Limb (tissue), 2 donors: ENCODE data around the gene CARD16.
"Not testable (repeated sequence)": the region's sequence is repeated elsewhere in the genome, so short reads cannot be mapped to it uniquely, and the experiment has no call there.

Experiments
- DNase-seq, 2 donors: peaks; one replicate each; pipeline ENCODE4 v3.0.0-alpha.2; 2016; ENCODE audit errors: extremely low spot score in 2 of 2

The CARD16 gene

DNA sequence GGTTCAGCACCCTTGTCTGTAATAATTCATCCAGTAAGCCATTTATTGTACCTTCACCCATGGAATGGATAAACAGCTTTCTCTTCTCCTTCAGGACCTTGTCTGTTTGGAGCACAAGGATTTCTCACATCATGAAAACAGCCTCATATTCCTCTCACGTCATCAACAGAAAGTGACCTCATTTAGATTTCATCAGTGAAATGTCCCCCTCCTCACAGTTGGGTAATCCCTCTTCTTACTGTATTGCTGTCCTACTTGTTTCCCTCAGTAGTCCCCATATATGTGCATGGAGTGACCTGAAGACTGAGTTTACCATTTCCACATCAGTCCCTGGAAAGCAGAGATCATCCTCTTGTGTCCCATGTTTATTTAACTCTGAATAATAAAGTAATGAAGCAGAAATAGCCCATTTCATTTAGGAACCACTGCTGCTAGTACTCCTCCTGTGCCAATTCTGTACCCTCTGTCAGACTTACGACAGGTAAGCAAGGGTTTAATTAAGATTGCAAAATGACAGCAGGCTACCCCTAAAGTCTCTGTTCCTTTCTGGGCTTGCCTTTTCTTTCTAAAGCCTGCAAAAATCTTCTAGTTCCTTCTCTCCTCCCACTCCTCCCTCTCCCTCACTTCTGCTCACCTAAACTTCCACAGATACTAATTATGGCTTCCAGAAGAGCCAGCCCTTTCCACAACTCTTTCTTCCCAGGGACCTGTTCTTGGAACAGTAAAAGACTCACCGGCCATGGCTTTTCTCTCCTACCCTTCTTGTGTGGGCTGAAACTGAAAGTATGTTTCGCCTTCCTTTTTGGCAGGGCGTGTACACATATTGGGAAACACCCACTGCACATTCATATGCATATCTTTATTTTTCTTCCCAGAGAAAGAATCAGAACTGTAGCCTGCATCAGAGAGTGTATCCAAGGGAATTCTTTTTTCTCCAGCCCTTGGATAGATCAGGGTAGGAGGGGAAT, at the start of gene CARD16:
Gene CARD16, minus strand, starts transcription at position 779 of the 968 bp plus-strand sequence. Its CDS starts 38 bp downstream, at position 741.
- peak in 1 of 2 donors; percentile 11 for DNase-seq

DNA sequence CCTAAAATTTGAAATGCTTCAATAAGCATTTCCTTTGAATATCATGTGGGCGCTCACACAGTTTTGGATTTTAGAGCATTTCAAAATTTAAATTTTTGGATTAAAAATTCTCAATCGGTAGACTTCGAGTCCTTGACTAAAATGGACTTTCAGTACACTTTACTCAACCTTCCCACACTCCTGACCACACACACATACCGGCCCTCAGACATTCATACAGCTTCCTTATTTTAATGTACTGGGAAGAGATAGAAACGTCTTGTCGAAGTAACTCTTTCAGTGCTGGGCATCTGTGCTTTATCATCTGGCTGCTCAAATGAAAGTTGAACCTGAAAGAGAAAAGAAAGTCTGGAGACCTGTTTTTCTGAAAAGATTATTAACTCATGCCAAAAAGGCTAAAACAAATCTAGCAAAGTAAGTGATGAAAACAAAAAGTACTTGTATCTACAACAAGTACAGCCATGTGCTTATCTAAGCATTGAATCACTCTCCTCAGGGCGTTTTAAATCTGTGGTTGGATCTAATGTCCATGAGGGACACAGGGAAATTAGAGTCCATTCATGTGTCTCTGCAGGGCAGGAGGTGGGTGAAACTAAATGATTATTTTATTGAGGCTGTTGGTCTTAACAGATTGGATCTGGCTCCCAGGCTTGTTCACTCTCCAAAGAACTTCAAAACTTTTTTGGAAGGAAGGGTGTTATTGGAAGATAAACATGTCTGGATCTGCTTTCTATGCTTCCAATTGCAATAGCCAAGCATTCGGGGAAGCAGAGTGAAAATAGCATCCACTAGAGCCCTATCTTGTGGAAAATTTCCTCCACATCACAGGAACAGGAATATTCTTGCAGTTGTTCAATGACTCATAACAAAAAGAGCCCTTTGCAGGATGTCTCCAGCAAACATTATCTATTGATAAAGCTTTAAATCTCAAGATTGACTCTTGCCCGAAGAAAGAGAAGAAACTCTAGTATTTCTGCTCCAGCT, 47.4 kb upstream of the CARD16 start:
- no peak for DNase-seq

DNA sequence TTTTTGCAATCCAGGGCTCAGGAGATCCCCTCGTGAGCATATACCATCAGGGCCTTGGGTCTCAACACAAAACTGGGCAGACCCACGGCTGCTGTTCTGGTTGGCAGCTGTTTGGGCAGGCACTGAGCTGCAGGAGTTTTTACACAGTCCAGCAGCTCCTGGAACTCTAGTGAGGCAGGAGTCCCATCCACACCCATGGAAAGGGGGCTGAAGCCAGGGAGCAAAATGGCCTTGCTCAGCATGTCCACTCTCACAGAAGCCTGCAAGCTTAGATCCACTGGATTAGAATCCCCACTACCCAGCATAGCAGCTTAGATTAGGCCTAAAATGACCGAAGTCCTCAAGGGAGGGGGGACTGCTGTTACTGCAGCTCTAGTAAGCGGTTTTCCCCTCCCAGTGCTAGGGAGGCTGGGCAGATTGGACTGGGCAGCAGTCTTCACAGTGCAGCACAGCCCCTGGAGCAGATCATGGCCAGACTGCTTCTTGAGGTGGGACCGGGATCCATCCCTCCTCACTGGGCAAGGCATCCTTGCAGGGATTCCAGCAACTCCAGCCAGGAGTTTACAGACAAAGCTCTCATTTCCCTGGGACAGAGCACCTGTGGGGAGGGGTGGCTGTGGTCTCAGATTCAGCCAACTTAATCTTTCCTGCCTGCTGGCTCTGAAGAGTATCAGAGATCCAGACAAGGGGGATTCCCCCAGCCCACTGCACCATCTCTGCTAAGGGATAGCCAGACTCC, 36.4 kb upstream of the CARD16 start:
- DNase-seq: no peak

DNA sequence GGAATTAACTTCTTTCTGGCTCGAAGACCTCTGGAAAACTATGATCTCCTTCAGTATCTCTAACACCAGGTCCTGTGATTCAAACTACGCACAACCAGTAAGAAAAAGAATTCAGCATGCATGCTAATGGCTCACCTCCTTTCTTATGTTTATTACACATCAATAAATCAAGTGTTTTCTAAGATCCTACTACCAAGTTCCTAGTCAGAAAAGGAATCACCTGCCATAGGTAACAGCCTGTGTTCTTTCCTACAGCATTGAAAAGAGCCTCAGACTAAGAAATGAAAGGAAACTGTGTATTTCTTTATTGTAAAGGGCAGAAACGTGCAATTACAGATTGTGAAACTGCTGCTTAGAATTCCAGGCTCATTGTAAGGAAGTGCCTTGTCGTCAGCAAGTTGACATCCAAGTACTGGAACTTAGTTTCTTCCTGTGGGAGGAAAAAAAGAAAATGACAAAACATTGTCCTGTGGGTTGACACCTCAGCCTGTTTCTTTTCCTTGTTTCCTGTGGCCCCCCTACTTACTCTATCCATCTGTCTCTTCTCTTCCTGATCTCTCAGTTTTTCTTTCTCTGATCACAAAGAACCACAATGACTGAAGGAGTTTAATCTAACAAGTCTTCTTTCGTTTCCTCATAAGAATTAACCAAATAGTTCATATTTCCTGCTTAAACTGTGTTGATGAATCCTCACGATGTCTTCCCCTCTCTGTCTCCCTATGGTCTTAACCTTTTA, 35.2 kb upstream of the CARD16 start:
- DNase-seq: not testable (repeated sequence)

DNA sequence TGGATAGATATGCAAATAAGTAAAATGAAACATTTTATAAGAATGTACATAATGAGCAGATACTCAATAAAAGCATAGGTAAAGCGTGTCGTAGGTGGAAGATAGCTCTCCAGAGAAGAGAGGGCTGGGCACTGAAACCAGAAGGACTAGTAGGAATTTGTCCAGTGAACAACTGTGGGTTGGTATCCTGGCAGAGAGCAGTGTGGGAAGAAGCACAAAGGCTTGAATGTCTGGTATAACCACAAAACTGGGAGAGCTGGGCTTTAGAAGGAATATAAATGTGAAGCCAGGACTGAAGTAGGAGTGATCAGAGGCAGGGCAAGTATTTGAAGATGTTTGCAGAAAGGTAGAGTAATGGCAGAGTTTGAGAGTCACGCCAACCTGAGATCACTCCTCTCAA, 33.1 kb upstream of the CARD16 start:
- DNase-seq: no peak

DNA sequence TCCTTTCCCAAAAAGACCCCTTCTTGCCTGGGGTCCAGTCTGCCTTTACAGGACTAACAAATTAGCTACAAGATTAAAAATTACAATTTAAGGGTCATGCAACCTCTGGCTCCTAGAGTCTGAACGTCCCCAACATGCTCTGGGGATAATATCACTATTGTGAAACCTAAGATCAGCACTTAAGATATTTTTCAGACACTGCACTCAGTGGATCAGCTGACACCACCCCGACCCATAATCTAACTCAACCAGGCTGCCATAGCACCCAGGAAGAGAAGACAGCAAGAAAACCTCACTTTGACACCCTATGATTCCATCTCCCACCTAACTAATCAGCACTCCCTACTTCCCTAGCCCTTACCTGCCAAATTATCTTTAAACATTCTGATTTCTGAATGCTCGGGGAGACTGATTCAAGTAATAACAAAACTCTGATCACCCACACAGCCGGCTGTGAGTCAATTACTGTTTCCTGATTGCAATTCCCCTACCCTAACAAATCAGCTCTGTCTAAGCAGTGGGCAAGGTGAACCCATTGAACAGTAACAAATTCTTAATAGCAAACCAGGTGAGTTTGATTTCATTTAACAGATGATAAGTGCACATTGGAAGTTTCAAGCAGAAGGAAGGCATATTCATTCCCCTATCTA, 32.1 kb upstream of the CARD16 start:
- not testable (repeated sequence) for DNase-seq

DNA sequence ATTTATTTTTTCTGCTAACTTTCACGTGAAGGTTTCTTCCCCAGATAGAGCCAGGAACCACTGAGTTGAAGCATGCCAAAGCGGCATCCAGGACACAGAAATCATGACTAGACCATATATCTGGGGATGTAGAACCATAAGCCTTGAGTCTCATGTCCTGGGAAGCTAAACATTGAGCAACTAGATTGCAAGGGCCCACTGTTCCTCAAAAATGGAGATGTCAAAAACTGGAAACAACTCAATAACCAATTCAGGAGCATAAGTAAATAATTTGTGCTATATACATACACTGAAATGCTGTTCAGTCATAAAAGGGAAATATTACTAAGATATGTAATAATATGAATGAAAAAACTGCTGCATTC, 29.0 kb upstream of the CARD16 start:
- DNase-seq: no peak

DNA sequence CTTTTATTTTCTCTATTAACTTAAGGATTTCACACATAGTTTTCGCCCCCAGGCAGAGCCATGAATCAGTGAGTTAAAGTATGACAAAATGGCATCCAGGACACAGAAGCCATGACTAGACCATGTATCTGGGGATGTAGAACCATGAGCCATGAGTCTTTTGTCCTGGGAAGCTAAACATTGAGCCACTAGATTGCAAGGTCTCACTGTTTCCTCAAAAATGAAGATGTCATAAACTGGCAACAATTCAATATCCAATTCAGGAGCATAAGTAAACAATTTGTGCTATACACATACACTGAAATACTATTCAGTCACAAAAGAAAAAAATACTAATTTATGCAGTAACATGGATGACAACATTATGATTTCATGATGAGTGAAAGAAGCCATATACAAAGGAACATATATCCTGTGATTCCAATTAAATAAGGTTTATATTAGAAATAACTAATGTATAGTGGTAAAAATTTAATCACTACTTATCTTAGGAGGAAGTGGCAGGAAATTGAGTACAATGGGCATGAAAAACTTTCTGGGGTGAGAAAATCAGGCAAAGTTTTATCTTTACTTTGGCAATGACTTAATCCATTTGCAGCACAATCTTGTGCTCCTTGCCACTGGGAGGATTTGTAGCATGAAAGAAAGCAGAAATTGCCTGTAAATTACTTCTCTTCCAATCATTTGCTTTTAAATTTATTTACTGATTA, 28.5 kb upstream of the CARD16 start:
- DNase-seq: no peak

DNA sequence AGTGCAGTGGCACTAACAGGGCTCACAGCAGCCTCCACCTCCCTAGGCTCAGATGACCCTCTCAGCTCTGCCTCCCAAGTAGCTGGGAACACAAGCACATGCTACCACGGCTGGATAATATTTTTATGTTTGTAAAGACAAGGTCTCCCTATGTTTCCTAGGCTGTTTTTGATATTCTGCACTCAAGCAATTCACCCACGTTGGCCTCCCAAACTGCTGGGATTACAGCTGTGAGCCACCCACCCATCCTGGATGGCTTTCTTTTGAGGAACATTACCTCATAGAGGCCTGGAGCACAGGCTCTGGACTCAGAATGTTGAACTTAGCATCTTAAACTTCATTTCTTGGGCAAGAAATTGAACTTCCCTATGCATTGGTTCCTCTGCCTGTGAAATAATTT, 26.9 kb upstream of the CARD16 start:
- not testable (repeated sequence) for DNase-seq

DNA sequence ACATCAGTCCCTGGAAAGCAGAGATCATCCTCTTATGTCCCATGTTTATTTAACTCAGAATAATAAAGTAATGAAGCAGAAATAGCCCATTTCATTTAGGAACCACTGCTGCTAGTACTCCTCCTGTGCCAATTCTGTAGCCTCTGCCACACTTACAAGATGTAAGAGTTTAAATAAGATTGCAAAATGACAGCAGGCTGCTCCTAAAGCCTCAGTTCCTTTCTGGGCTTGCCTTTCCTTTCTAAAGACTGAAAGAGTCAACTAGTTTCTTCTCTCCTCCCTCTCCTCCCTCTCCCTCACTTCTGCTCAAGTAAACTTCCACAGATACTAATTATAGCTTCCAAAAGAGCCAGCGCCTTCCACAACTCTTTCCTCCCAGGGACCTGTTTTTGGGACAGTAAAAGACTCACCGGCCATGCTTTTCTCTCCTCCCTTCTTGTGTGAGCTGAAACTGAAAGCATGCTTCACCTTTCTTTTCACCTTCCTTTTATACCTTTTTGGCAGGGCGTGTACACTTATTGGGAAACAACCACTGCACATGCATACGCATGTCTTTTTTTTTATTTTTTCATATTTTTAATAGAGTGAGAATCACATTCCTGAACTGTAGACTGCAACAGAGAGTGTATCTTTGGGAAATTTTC, 26.1 kb upstream of the CARD16 start:
- DNase-seq: no peak

DNA sequence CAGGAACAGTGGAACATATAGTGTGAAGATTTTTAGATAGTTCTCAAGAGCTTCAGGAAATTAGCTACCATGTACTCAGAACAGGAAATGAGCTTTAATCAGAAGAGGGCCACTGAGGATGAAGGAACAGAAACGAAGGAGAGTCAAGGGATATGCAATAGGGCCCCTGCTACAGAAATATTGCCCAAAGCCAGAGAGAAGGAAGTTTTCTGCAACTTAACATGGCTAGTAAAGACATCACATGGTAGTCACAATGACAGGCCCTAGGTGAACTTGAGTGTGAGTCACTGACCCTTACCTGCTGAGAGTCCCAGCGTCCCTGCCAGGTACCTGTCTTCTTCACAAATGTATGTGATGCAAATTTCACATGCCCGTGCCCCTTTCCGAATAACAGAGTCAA, 25.2 kb upstream of the CARD16 start:
- no peak for DNase-seq

DNA sequence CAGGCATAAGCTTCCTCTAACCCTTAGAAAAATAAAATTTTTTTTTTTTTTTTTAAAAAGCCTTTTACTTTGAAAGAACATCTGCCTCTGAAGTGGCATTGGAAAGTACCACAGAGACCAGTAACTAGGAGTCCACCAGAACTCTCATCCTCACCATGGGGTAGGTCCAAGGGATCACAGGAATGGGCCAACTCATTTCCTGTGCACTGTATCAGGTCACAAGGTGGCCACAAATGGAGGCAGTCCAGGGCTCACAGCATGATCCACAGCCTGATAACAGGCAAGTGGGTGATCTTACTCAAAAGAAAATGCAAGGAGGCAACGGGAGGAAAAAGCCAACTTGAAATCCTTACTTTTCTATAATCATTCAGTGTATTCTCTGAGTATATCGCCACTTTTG, 24.6 kb upstream of the CARD16 start:
- not testable (repeated sequence) for DNase-seq

DNA sequence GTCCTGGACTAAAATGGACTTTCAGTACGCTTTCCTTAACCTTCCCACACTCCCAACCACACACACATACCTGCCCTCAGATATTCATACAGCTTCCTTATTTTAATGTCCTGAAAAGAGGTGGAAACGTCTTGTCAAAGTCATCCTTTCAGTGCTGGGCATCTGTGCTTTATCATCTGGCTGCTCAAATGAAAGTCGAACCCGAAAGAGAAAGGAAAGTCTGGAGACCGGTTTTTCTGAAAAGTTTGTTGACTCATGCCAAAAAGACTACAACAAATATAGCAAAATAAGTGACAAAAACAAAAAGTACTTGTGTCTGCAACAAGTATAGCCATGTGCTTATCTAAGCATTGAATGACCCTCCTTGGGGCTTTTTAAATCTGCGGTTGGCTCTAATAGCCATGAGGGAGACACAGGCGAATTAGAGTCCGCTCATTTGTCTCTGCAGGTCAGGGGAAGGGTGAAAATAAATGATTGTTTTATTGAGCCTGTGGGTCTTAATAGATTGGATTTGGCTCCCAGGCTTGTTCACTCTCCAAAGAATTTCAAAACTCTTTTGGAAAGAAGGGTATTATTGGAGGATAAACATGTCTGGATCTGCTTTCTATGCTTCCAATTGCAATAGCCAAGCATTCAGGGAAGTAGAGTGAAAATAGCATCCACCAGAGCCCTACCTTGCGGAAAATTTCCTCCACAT, 18.3 kb upstream of the CARD16 start:
- not testable (repeated sequence) for DNase-seq

DNA sequence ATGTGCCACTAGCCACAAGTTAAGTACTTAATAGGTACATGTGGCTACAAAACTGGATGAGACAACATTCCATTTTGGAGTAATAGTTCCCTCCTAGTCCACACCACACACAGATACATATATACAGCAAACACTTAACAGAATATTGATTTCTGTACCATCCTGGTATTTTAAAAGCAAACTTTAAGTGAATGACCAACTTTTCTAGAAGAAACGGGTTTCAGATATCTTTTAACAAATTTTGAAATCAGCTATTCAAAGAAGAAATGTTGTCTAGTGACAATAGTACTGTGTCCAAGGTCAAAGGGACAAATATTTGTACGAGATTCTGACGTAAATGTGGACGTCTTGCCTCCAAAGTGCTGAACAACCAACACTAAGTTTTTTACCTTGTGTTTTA, 12.3 kb upstream of the CARD16 start:
- no peak for DNase-seq

DNA sequence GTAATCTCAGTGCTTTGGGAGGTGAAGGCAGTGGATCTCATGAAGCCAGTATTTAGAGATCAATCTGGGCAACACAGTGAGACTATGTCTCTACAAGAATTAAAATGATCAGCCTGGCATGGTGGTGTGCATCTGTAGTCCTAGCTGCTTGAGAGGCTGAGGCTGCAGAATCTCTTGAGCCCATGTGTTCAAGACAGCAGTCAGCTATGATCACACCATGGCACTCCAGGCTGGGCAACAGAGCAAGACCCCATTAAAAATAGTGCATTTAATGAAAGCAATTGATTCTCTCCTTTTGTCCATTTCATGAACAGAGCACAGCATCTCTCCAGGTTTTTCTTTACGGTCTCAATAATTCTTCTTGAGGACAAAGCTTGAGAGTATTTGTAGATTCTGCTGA, 11.3 kb upstream of the CARD16 start:
- DNase-seq: no peak

DNA sequence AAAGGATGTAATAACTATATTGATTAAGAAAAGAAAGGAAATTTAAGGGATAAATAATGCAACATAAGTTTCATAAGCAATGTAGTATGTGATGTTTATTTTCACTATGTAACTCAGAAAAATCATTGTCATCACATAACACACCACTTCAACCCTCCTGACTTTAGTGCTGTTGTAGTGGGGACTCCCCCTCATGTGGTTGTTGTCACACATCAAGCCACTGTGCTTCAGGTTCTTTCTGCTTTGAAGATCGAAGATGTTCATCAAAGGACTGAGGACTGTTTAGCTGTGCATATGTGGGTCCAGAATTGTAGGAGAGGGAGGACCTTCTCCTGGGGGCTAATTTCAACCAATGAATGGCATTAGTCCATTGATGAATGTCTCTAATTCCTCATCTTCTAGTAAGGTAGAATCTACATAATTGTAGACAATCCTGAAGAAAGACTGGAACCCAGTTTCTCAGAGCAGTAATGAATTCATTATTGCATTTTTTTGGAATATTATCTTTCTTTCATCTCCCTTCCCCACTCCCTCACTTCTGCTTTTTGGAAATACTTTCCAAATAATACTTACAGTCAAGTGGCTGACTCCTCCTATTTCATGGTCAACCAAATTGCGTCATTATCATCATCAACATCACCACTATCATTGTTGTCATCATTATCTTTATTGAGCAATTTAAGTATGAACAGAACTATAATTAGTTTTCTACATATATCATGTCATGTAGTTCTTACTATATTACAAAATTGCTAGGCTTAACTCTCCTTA, 9.8 kb upstream of the CARD16 start:
- no peak for DNase-seq

DNA sequence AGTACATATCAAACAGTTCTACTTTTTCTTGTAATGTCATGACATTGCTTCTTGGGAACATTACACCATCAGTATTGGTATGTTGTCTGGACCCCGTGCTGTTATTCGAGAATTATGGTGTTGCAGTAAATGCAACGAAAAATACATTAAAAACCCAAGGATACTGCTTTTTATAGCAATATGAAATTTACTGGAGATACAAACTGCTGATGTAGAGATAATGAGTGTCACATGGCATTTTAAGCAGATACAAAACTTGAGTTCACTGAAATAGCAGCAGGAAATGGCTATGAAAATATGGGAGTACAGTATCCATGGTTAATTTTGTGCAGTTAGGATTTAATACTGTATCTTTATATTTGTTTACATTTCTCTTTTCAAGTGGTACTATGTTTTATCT, 7.4 kb upstream of the CARD16 start:
- DNase-seq: no peak

DNA sequence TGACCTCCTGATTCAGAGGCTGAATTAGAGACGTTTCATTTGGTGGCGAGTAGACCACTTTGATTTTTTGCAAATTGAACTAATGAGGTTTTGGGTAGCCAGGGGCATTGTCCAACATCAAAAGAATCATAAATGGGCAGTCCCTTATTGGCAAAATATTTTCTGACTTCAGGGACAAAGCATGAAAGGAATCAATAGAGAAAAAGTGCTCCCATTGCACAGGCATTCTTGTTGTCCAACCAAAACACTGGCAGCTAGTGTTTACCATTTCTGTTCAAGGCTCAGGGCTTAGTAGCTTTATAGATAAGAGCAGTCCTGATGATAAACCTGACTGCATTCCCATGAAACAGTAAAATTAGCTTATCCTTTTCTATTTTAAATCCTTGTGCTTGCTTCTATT, 6.4 kb upstream of the CARD16 start:
- no peak for DNase-seq
